ENCODE data around the gene WBP2.

DNA sequence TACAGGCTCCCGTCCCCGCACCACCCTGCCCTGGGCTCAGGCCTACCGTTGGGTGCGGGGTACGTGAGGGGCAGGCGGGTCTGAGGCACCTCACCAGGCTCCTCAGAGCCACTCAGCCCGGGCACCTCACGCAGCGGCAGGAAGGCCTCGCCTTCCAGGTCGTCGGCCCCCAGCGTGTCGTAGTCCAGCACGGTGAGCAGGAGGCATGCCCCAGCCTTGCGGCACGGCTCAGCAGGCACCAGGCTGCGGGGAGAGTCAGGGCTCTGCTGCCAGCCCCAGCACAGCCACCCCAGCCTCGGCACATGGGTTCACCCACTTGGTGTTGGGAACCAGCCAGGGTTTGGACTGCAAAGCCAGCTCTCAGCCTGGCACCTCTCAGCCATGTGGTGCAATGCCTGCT is 26.4 kb downstream of the WBP2 start:
- TF ChIP-seq EZH2 (IDR thresholded peaks at IDR 0.05; ENCODE audit: borderline replicate concordance) (no peak), EZH2phosphoT487 (IDR thresholded peaks at IDR 0.05; ENCODE audit: low read depth, severe bottlenecking, unreplicated experiment) (no peak)
- TF ChIP-seq, protein P1, sequence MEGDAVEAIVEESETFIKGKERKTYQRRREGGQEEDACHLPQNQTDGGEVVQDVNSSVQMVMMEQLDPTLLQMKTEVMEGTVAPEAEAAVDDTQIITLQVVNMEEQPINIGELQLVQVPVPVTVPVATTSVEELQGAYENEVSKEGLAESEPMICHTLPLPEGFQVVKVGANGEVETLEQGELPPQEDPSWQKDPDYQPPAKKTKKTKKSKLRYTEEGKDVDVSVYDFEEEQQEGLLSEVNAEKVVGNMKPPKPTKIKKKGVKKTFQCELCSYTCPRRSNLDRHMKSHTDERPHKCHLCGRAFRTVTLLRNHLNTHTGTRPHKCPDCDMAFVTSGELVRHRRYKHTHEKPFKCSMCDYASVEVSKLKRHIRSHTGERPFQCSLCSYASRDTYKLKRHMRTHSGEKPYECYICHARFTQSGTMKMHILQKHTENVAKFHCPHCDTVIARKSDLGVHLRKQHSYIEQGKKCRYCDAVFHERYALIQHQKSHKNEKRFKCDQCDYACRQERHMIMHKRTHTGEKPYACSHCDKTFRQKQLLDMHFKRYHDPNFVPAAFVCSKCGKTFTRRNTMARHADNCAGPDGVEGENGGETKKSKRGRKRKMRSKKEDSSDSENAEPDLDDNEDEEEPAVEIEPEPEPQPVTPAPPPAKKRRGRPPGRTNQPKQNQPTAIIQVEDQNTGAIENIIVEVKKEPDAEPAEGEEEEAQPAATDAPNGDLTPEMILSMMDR (IDR thresholded peaks at IDR 0.05; ENCODE audit: poor library complexity): no peak

Data from hepatocyte (in vitro differentiated cells).